ENCODE data around the gene ZNF503. TPM values are rescaled to one million over a fixed set of nuclear protein-coding genes. Genes with fewer than 3 reads are reported as not detected.
A peak's percentile ranks its signal among the peaks of the same experiment; 100 is the strongest.

Gene ZNF503
- polyA plus RNA-seq, 2 of the 4 experiments (the other 2 are of a cell fraction), result 0.54 to 12.8 TPM

DNA sequence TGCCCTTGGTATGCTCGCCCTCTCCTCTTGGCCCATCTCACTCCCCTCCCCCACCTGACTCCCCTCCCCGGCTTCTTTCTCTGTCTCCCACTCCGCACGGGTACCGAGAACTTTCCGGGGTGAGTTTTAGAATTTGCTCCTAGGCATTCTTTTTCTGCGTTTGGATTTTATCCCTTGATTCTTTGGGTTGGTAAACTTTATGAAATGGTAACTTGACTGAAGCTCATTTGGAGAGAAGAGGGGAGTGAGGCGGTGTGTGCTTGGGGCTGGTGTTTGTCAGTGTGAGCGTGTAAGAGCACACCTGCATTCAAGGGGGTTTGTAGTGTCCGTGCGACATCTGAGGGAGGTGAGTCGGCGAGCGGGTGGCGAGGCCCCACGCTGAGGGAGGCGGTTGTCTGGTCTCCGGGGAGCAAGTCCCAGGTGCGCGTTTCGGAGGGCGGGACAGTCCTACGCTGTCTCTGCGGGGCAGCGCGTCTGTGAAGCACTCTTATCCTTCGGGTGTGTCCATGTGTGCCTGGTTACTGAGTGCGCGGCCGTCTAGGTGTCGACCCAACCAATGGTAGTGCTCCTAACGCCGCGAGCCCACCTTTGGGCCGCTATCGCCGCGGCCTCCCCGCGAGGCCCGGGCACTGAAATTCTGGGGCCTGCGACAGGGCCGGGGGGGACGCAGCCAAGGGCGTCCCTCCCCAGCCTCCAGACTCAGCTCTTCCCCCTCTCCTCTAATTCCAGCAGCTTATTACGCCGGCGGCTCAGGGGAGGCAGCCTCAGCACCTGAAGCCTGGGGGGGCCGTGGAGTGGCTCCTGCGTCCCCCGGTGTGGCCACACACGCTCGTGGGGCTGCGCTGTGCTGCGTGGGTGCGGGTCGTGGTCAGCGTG is 2.6 kb upstream of the ZNF503 start (continued):
- TF ChIP-seq, protein P1, sequence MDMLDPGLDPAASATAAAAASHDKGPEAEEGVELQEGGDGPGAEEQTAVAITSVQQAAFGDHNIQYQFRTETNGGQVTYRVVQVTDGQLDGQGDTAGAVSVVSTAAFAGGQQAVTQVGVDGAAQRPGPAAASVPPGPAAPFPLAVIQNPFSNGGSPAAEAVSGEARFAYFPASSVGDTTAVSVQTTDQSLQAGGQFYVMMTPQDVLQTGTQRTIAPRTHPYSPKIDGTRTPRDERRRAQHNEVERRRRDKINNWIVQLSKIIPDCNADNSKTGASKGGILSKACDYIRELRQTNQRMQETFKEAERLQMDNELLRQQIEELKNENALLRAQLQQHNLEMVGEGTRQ (IDR thresholded peaks at IDR 0.05), result no peak
- TF ChIP-seq, protein P2, sequence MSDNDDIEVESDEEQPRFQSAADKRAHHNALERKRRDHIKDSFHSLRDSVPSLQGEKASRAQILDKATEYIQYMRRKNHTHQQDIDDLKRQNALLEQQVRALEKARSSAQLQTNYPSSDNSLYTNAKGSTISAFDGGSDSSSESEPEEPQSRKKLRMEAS (IDR thresholded peaks at IDR 0.05), result no peak
- TF ChIP-seq CEBPB (IDR thresholded peaks at IDR 0.05), result no peak

GRCh38 chr10:75403144-75403938 is 1.8 kb upstream of the ZNF503 start:
- DNase-seq (ENCODE audit: low read depth in 1 of 2, low spot score in 1 of 2) (peak; percentile 42 to 54), FAIRE-seq (no peak), ATAC-seq (peak; percentile 1; a peak in 3 of 6 replicates)
- Histone ChIP-seq H3K27ac (peak overlapping the region; percentile 94 to 98), H3K4me2 (peak overlapping the region; percentile 98), H3K4me3 (peak overlapping the region; percentile 92), H3K4me1 (peaks cover 14% of the 10 kb centered on the region), H3K9me3 (no peaks in the 10 kb centered on the region)
- no peak; the same call in 1 of the 2 replicates for TF ChIP-seq PHF8 (IDR thresholded peaks at IDR 0.05; ENCODE audit: borderline replicate concordance, low read depth)
- TF ChIP-seq POLR2A (IDR thresholded peaks at IDR 0.05; ENCODE audit: low read length), result peak; percentile 17; the same call in 1 of the 2 replicates
- TF ChIP-seq RAD21 (conservative IDR thresholded peaks at IDR 0.05 in 1 of 2, IDR thresholded peaks at IDR 0.05 in 1 of 2), result peak in 1 of 2 experiments; percentile 12; a peak in 1 of 5 replicates
- no peak for TF ChIP-seq TFCP2L1 (CRISPR knock-in tag; IDR thresholded peaks at IDR 0.05)
- TF ChIP-seq FOSL2 (IDR thresholded peaks at IDR 0.05), result no peak
- TF ChIP-seq FOSL2 (CRISPR knock-in tag; IDR thresholded peaks at IDR 0.05), result peak; percentile 4; the same call in 1 of the 2 replicates
- peak; percentile 16; the same call in 1 of the 2 replicates for TF ChIP-seq E2F6 (IDR thresholded peaks at IDR 0.05; ENCODE audit: borderline replicate concordance, low read depth)
- no peak for TF ChIP-seq RCOR1 (IDR thresholded peaks at IDR 0.05; ENCODE audit: low read depth, low read length)
- TF ChIP-seq, protein P1 (IDR thresholded peaks at IDR 0.05), result no peak
- TF ChIP-seq MAFK (IDR thresholded peaks at IDR 0.05; ENCODE audit: partially characterized antibody), result peak; percentile 13
- TF ChIP-seq ESRRA (IDR thresholded peaks at IDR 0.05; ENCODE audit: borderline replicate concordance, low read length), result no peak
- TF ChIP-seq CHD4 (IDR thresholded peaks at IDR 0.05; ENCODE audit: borderline replicate concordance), result no peak
- TF ChIP-seq FOXS1 (CRISPR knock-in tag; IDR thresholded peaks at IDR 0.05), result no peak
- TF ChIP-seq KDM1A (IDR thresholded peaks at IDR 0.05; ENCODE audit: low read depth), result no peak
- 0 out of 2 replicates have a peak, but pooled peaks have one; percentile 20 for TF ChIP-seq GATA3 (IDR thresholded peaks at IDR 0.05; ENCODE audit: borderline replicate concordance)
- TF ChIP-seq HOXB5 (CRISPR knock-in tag; IDR thresholded peaks at IDR 0.05), result peak; percentile 48; the same call in 1 of the 2 replicates
- 0 out of 2 replicates have a peak, but pooled peaks have one; percentile 7 for TF ChIP-seq NFE2L2 (conservative IDR thresholded peaks at IDR 0.05; ENCODE audit: low read length)
- CTCF ChIA-PET, result interaction anchor here (1.0 to 1.3 kb wide), 3 partner anchors 8 to 27 kb away, joined by 3 to 6 read pairs (median 3); no protein-coding TSS in a partner anchor
- 6% methylated on average over 44 of the region's 56 CpGs for WGBS (ENCODE audit: missing lambda C conversion rate)
- POLR2A ChIA-PET, result interaction anchor here (1.0 to 1.1 kb wide), 2 partner anchors 27 to 370 kb away, joined by 3 to 6 read pairs; no protein-coding TSS in a partner anchor

Measured in A549 (cell line).